Measurements from ENCODE around the gene MCCC2. TPM values are rescaled to one million over a fixed set of nuclear protein-coding genes. Genes with fewer than 3 reads are reported as not detected.

The MCCC2 gene
- total RNA-seq, 2 donors from 2014 or later = 42.4 to 48.4 TPM

- H3K9me3 Mint-ChIP-seq = no peaks in the 10 kb centered on the region
- H3K36me3 ChIP-seq (ENCODE audit: control insufficient read depth, insufficient read depth, low read length) = peaks cover 11% of the 10 kb centered on the region
- no peak overlapping the region for H3K27ac ChIP-seq (ENCODE audit: low read depth, low read length)
- no peak overlapping the region for H3K9ac ChIP-seq (ENCODE audit: extremely low read depth, low read length, poor library complexity, severe bottlenecking)
- H3K4me3 ChIP-seq (ENCODE audit: low read length) = no peak overlapping the region
- H3K27me3 Mint-ChIP-seq (ENCODE audit: insufficient read depth) = no peaks in the 10 kb centered on the region
- H3K4me1 ChIP-seq (ENCODE audit: control insufficient read depth, insufficient read depth, low read length) = no peaks in the 10 kb centered on the region
- peaks cover 54% of the 10 kb centered on the region for H3K36me3 Mint-ChIP-seq (ENCODE audit: low read depth)
- no peaks in the 10 kb centered on the region for H3K4me1 Mint-ChIP-seq
- no peak for TF ChIP-seq CTCF (conservative IDR thresholded peaks at IDR 0.05)
- H3K4me3 Mint-ChIP-seq = no peak overlapping the region
- WGBS, 2 experiments (ENCODE audit: insufficient coverage in 1 of 2, insufficient read length in 1 of 2) = 92 to 94% methylated on average over 7 to 10 of the region's 10 CpGs
- H3K27ac Mint-ChIP-seq = no peak overlapping the region
- no peaks in the 10 kb centered on the region for H3K27me3 ChIP-seq (ENCODE audit: control insufficient read depth, insufficient read depth, low read length, poor library complexity, severe bottlenecking)
- no peak for DNase-seq
- H3K9me3 ChIP-seq (ENCODE audit: control insufficient read depth, low read length) = peaks cover 5% of the 10 kb centered on the region
These were observed 36.2 kb downstream of the MCCC2 start for GRCh38 chr5:71623221-71623794.

- no peaks in the 10 kb centered on the region for H3K4me1 Mint-ChIP-seq
- H3K4me3 Mint-ChIP-seq = no peak overlapping the region
- no peak for DNase-seq
- TF ChIP-seq CTCF (conservative IDR thresholded peaks at IDR 0.05) = no peak
- H3K9ac ChIP-seq (ENCODE audit: extremely low read depth, low read length, poor library complexity, severe bottlenecking) = no peak overlapping the region
- no peak overlapping the region for H3K4me3 ChIP-seq (ENCODE audit: low read length)
- H3K9me3 Mint-ChIP-seq = no peaks in the 10 kb centered on the region
- peaks cover 21% of the 10 kb centered on the region for H3K36me3 Mint-ChIP-seq (ENCODE audit: low read depth)
- no peak overlapping the region for H3K27ac ChIP-seq (ENCODE audit: low read depth, low read length)
- 95 to 97% methylated on average over 4 to 6 of the region's 6 CpGs for WGBS, 2 experiments (ENCODE audit: insufficient coverage in 1 of 2, insufficient read length in 1 of 2)
- H3K36me3 ChIP-seq (ENCODE audit: control insufficient read depth, insufficient read depth, low read length) = peaks cover 21% of the 10 kb centered on the region
- H3K27me3 Mint-ChIP-seq (ENCODE audit: insufficient read depth) = no peaks in the 10 kb centered on the region
- H3K27me3 ChIP-seq (ENCODE audit: control insufficient read depth, insufficient read depth, low read length, poor library complexity, severe bottlenecking) = no peaks in the 10 kb centered on the region
- H3K4me1 ChIP-seq (ENCODE audit: control insufficient read depth, insufficient read depth, low read length) = no peaks in the 10 kb centered on the region
- peaks cover 5% of the 10 kb centered on the region for H3K9me3 ChIP-seq (ENCODE audit: control insufficient read depth, low read length)
- no peak overlapping the region for H3K27ac Mint-ChIP-seq
These were observed 42.8 kb downstream of the MCCC2 start for GRCh38 chr5:71629950-71630349.

GRCh38 chr5:71631070-71631469 is 43.9 kb downstream of the MCCC2 start:
- H3K27ac Mint-ChIP-seq = no peak overlapping the region
- 77 to 89% methylated on average over 2 to 4 of the region's 4 CpGs for WGBS, 2 experiments (ENCODE audit: insufficient coverage in 1 of 2, insufficient read length in 1 of 2)
- H3K4me1 Mint-ChIP-seq = no peaks in the 10 kb centered on the region
- Histone ChIP-seq H3K36me3 (ENCODE audit: control insufficient read depth, insufficient read depth, low read length) (peaks cover 31% of the 10 kb centered on the region), H3K9ac (ENCODE audit: extremely low read depth, low read length, poor library complexity, severe bottlenecking) (no peak overlapping the region), H3K27me3 (ENCODE audit: control insufficient read depth, insufficient read depth, low read length, poor library complexity, severe bottlenecking) (no peaks in the 10 kb centered on the region), H3K4me3 (ENCODE audit: low read length) (no peak overlapping the region), H3K4me1 (ENCODE audit: control insufficient read depth, insufficient read depth, low read length) (no peaks in the 10 kb centered on the region), H3K9me3 (ENCODE audit: control insufficient read depth, low read length) (peaks cover 5% of the 10 kb centered on the region), H3K27ac (ENCODE audit: low read depth, low read length) (no peak overlapping the region)
- no peak for DNase-seq
- H3K9me3 Mint-ChIP-seq = no peaks in the 10 kb centered on the region
- no peak overlapping the region for H3K4me3 Mint-ChIP-seq
- H3K27me3 Mint-ChIP-seq (ENCODE audit: insufficient read depth) = no peaks in the 10 kb centered on the region
- peaks cover 27% of the 10 kb centered on the region for H3K36me3 Mint-ChIP-seq (ENCODE audit: low read depth)
- no peak for TF ChIP-seq CTCF (conservative IDR thresholded peaks at IDR 0.05)

Measured in endodermal cell (in vitro differentiated cells).